HTR-8/SVneo (cell line): Measurements from ENCODE around the gene CD7.
A peak's percentile ranks its signal among the peaks of the same experiment; 100 is the strongest.

Experiments
- DNase-seq: peaks from one replicate; pipeline ENCODE4 v3.0.0; 2011; ENCODE audit warnings: low spot score, mixed read lengths; ENCODE audit not compliant: insufficient read length
- FAIRE-seq: peaks from 2 replicates; lab custom pipeline; 2011; peaks lifted over from hg19 to GRCh38; lab: Jason Lieb, UNC

The CD7 gene

GRCh38 chr17:82301300-82301915, 16.0 kb downstream of the CD7 start:
- FAIRE-seq (no peak), DNase-seq (no peak)

- FAIRE-seq (no peak), DNase-seq (peak; percentile 67)
Measured at GRCh38 chr17:82300707-82301270, 16.6 kb downstream of the CD7 start.

GRCh38 chr17:82300228-82300627, 17.2 kb downstream of the CD7 start:
- no peak for FAIRE-seq
- no peak for DNase-seq

GRCh38 chr17:82299452-82299851, 18.0 kb downstream of the CD7 start:
- no peak for FAIRE-seq
- no peak for DNase-seq

GRCh38 chr17:82298538-82299421, 18.6 kb downstream of the CD7 start:
- FAIRE-seq = no peak
- DNase-seq = no peak

GRCh38 chr17:82297714-82298537, 19.5 kb downstream of the CD7 start:
- FAIRE-seq (peak; percentile 23), DNase-seq (peak; percentile 92)

- FAIRE-seq (no peak), DNase-seq (peak; percentile 68)
Measured at GRCh38 chr17:82297280-82297713, 20.1 kb downstream of the CD7 start.

- DNase-seq = no peak
- FAIRE-seq = no peak
Measured at GRCh38 chr17:82296511-82297279, 20.7 kb downstream of the CD7 start.

- FAIRE-seq (no peak), DNase-seq (no peak)
Measured at GRCh38 chr17:82295472-82295814, 22.0 kb downstream of the CD7 start.

GRCh38 chr17:82294064-82294773, 23.2 kb downstream of the CD7 start:
- FAIRE-seq (no peak), DNase-seq (no peak)

- FAIRE-seq (peak; percentile 94), DNase-seq (peak; percentile 98)
Measured at GRCh38 chr17:82292251-82293154, 24.9 kb downstream of the CD7 start.

GRCh38 chr17:82291582-82292250, 25.7 kb downstream of the CD7 start:
- DNase-seq (no peak), FAIRE-seq (no peak)

GRCh38 chr17:82287868-82288801, 29.3 kb downstream of the CD7 start:
- DNase-seq (peak; percentile 69), FAIRE-seq (peak; percentile 73)

- DNase-seq (no peak), FAIRE-seq (no peak)
Measured at GRCh38 chr17:82287013-82287867, 30.2 kb downstream of the CD7 start.

- no peak for DNase-seq
- FAIRE-seq = no peak
Measured at GRCh38 chr17:82285141-82285540, 32.3 kb downstream of the CD7 start.
